Measurements from ENCODE around the gene SLC22A5.

GRCh38 chr5:132425975-132426524 is 56.5 kb downstream of the SLC22A5 start:
- no peak for TF ChIP-seq CTCF (IDR thresholded peaks at IDR 0.05)
- no peak for TF ChIP-seq POLR2A (IDR thresholded peaks at IDR 0.05)
- TF ChIP-seq POLR2AphosphoS5 (IDR thresholded peaks at IDR 0.05) = no peak

Measured in prostate gland (tissue), 2 donors.